Umbilical cord (tissue), 2 donors: ENCODE results near the gene RPS27. TPM values are rescaled to one million over a fixed set of nuclear protein-coding genes. Genes with fewer than 3 reads are reported as not detected.
A peak's percentile ranks its signal among the peaks of the same experiment; 100 is the strongest.

Experiments
- DNase-seq: peaks from one replicate; pipeline ENCODE4 v3.0.0-alpha.2; 2015; ENCODE audit warnings: low spot score
- total RNA-seq: library from RNA; depleted of rRNA; stranded (reverse); fragments of >200 nt; gene quantifications from one replicate; pipeline ENCODE4 v1.2.3, GENCODE V29; 2014; ENCODE audit warnings: low replicate concordance; ENCODE audit not compliant: insufficient read depth

Gene RPS27
- 1,442 TPM for total RNA-seq

DNA sequence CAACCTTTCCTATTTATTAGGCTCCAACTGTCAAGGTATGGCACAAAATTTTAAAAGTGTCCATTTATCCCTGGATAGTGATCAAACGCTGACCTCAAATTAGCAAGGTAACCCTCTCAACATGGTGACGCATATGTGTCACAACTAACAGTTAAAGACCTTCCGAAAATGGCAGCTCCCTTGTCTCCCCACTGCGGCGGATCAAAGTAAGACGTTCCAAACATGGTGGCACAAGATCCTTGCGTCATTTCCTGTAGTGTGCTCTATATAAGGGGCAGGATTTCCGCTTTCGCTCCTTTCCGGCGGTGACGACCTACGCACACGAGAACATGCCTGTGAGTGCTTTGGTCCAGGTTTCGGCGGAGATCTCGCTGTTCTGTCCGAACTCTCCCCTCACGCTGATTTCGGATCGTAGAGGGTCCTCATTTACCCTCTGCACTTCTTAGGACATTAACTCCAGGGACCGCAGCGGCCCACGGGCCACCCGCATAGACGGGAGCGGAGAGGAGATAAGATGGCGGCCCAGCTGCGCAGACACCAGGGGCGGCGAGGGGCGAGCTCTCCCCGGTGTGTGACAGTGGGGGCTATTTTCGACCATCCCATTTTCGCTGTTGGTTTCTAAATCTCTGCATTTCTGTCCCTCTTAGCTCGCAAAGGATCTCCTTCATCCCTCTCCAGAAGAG is at the start of gene RPS27:
TSS of gene RPS27 (plus strand) at position 295 of the 683 bp plus-strand sequence. CDS start at position 330, 35 bp downstream.
- peak; percentile 99 for DNase-seq

- DNase-seq = no peak
These were observed 48.5 kb upstream of the RPS27 start for GRCh38 chr1:153941826-153942725.

DNA sequence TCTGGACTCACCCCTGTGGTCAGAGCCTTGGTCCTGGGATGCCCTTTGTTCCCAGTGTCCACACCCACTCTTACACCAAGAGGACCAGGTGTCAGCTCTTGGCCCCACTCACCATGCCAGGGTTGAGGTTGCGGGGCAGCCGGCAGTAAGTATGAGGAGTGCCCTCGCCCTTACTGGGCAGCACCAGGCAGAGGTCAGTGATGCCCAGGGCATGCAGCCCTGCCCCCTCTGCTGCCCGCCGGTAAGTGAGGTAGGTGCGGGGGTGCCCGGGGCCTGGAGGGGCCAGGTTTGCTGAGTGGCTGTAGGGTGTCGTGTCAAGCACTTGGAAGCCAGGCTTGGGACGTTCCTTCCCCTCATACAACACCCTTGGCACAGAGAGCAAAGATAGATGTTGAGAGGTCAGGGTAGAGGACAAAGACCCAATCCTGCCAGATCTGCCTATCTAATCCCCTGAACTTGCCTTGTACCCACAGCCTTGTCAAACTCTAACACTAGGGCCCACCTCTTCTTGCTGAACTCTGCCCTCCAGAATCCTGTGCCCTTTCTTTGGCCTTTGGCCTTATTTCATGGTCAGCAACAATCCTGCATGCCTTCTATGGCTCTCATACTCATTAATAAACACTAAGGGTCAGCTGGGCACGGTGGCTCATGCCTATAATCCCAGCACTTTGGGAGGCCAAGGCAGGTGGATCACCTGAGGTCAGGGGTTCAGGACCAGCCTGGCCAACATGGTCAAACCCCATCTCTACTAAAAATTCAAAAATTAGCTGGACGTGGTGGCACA is 47.6 kb upstream of the RPS27 start:
- no peak for DNase-seq

GRCh38 chr1:153944005-153944826 is 46.3 kb upstream of the RPS27 start:
- no peak for DNase-seq

GRCh38 chr1:153944827-153945117 is 45.8 kb upstream of the RPS27 start:
- no peak for DNase-seq

GRCh38 chr1:153945131-153945794 is 45.3 kb upstream of the RPS27 start:
- DNase-seq = no peak

- peak; percentile 73 for DNase-seq
These were observed 44.6 kb upstream of the RPS27 start for GRCh38 chr1:153945795-153946621.

DNA sequence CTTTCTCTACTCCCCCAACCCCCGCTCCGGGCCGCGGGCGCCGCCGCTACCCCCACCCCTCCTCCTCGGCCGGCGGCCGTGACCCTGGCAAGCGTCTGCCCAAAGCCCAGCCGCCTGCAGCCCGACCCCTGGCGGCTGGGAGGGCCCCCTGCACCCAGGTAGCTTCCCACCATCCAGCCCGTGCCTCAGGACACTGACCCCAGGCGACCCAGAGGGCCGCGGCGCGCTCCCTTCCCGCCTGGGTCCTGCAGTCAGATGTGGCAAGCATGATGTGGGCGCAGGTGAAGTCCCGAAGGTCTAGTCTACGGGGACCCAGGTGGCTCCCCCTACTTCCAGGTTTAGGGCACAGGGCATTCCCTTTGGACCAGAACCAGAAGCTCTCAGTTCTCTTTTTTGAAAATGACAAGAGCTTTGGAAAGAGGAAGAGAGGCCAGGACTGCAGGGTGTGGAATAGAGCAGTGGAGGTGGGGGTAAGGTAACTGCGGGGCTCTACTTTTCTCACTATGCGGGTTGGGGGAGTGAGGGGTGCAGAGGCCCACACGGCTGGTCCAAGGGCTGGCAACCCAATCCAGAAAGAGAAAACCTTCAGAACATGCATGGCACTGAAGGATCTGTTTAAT is 43.8 kb upstream of the RPS27 start, which contains the start of gene DENND4B:
TSS of gene DENND4B (minus strand) at position 97 of the 620 bp plus-strand sequence. CDS start 2,344 bp downstream, outside the sequence.
- DNase-seq = peak; percentile 80

GRCh38 chr1:153951183-153951582 is 39.4 kb upstream of the RPS27 start:
- no peak for DNase-seq

DNA sequence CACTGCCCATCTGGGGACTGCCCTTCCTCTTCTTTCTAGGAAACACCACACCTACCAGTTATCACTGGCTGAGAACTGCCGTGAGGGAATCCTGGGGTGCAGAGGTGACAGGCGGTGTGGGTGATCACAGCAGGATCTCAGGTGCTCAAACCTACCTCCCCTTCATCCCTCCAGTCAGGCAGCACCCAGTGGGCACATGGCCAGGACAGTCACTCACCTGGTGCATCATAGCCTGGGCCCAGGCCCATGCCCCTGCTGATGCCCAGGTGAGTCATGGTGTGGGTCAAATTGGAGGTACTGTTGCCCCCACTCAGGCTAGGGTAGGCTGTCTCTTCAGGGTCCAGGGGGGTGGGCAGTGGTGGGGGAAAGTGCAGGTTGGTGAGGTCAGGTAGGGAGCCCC is 38.8 kb upstream of the RPS27 start:
- no peak for DNase-seq

- DNase-seq = no peak
These were observed 36.6 kb upstream of the RPS27 start for GRCh38 chr1:153953859-153954365.

DNA sequence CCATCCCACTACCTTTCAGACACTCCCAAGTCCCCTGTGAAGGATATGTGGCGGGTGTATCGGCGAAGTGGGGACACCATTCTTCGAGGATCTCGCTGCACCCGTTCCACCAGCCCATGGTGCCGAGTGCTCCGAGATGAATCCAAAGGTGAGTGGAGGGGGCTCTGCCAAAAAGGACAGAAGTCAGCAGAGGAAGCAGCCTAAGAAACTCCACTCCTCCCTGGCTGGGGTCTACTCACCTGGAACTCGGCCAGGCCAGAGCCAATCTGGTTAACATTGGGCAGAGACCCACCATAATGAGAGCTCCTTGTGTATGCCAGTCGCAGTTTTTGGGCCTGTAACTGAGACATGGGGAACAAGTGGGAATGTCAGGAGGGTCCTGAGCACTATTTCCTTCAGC is 35.7 kb upstream of the RPS27 start:
- DNase-seq = no peak

- no peak for DNase-seq
These were observed 33.4 kb upstream of the RPS27 start for GRCh38 chr1:153956997-153957715.

DNA sequence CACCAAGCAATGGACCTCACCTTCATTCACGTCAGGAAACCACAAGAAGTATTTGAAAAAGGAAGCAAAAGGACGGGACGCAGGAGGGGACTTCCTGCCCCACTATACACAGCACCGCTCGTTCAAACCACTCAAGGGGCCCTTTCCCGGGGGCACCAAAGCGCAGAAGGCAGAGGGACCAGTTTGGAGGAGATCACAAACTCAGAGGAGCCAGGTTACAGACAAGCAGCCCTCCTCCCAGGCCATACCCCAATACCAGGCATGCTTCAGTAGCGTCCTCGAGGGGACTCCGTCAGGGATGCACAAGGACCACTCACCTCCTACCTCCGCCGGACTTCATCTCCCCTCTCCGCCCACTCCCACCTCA is 32.8 kb upstream of the RPS27 start:
- no peak for DNase-seq

DNA sequence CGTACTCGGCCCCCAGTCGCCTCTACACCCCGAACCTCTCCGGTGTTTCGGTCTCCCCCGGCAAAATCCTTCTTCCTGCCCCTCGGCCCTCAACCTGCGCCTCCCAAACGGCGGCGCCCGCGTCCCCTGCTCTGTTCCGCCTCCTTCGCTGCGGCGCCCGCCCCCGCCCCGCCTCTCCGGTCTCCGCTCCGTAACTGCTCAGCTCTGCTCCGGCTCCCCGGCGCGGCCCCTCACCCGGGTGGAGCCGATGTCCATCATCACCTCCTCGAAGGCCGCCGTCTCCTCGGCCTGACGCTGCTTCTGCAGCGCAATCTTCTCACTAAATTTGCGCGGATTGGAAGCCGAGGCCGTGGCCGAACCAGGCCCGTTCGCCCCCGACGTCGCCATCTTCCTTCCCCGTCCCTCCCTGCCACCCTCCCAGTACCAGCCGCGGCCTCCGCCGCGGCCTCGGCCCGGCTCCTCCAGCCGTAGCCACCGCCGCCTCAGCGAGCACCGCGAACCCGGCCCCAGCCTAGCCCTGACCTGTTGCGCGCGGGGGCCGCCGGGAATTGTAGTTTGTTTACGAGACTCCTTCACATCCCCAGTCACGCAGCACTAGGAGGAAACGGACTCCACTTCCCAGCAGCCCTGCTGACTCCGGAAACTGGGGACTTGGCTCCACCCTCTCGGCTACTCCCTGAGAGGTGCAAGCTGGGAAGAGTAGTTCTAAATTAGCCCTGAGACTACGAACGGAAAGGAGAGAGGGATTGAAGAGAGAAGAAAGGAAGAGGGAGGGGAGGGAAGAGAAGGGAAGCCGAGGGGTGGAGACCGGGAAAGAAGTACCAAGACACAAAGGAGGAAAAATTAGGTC is 32.2 kb upstream of the RPS27 start, which contains the start of gene CRTC2:
TSS of gene CRTC2 (minus strand) at position 502 of the 850 bp plus-strand sequence. CDS start at position 387, 115 bp downstream.
- DNase-seq = peak; percentile 100

- DNase-seq = no peak
These were observed 31.7 kb upstream of the RPS27 start for GRCh38 chr1:153958961-153959260.

GRCh38 chr1:153959454-153959853 is 31.1 kb upstream of the RPS27 start:
- DNase-seq = no peak
